Tibial nerve (tissue), 4 donors: ENCODE measurements around the gene STPG3.

ENCODE experiments used
- EP300 ChIP-seq, 2 donors: sonication (generic); formaldehyde crosslinking; IDR thresholded peaks; one replicate each; pipeline ENCODE4 v1.6.1; 2017; ENCODE audit warnings: antibody characterized with exemption in 2 of 2, mild to moderate bottlenecking in 1 of 2
- POLR2A ChIP-seq, 2 donors: fragments of 450-650 bp; IDR thresholded peaks; one replicate each; pipeline ENCODE4 v1.6.1; 2017; ENCODE audit warnings: antibody characterized with exemption in 2 of 2, mild to moderate bottlenecking in 2 of 2, moderate library complexity in 2 of 2
- TF ChIP-seq, protein P1 (sequence below), 5 experiments: fragments of 200-600 bp in 3 of 5; fragments of 450-650 bp in 2 of 5; sonication (generic) in 3 of 5; IDR thresholded peaks; one replicate each; pipeline ENCODE4 v1.5.1; 2016 to 2019; ENCODE audit warnings: antibody characterized with exemption in 5 of 5, mild to moderate bottlenecking in 3 of 5, moderate library complexity in 2 of 5

- TF ChIP-seq, protein P1, sequence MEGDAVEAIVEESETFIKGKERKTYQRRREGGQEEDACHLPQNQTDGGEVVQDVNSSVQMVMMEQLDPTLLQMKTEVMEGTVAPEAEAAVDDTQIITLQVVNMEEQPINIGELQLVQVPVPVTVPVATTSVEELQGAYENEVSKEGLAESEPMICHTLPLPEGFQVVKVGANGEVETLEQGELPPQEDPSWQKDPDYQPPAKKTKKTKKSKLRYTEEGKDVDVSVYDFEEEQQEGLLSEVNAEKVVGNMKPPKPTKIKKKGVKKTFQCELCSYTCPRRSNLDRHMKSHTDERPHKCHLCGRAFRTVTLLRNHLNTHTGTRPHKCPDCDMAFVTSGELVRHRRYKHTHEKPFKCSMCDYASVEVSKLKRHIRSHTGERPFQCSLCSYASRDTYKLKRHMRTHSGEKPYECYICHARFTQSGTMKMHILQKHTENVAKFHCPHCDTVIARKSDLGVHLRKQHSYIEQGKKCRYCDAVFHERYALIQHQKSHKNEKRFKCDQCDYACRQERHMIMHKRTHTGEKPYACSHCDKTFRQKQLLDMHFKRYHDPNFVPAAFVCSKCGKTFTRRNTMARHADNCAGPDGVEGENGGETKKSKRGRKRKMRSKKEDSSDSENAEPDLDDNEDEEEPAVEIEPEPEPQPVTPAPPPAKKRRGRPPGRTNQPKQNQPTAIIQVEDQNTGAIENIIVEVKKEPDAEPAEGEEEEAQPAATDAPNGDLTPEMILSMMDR (IDR thresholded peaks at IDR 0.05), result no peak
- no peak for TF ChIP-seq POLR2A (IDR thresholded peaks at IDR 0.05)
- TF ChIP-seq EP300 (IDR thresholded peaks at IDR 0.05), result no peak
Observed at GRCh38 chr9:137279741-137280473, 28.8 kb downstream of the STPG3 start.
